MM.1S (cell line): Measurements from ENCODE around the gene NKIRAS1.

ENCODE experiments used
- DNase-seq: peaks from one replicate; pipeline ENCODE4 v3.0.0-alpha.2; 2015
- H2AFZ ChIP-seq: fragments of 300-600 bp; sonication (generic); 2 replicates; pipeline ENCODE4 v1.6.0; 2016; ENCODE audit warnings: antibody characterized with exemption, low read length
- H3F3A ChIP-seq: fragments of 300-600 bp; sonication (generic); 2 replicates; pipeline ENCODE4 v1.6.1; 2016; ENCODE audit warnings: mild to moderate bottlenecking, antibody characterized with exemption, low read length, moderate library complexity, mixed read lengths; ENCODE audit not compliant: insufficient read depth
- H3K27ac ChIP-seq: fragments of 300-600 bp; sonication (generic); 2 replicates; pipeline ENCODE4 v1.5.1; 2016; ENCODE audit warnings: mild to moderate bottlenecking, low read length
- H3K27me3 ChIP-seq: fragments of 300-600 bp; sonication (generic); replicated peaks from 2 replicates; pipeline ENCODE4 v1.6.0; 2016; ENCODE audit warnings: low read length; ENCODE audit not compliant: insufficient read depth
- H3K36me3 ChIP-seq: fragments of 300-600 bp; sonication (generic); replicated peaks from 2 replicates; pipeline ENCODE4 v1.6.1; 2016; ENCODE audit warnings: mild to moderate bottlenecking, low read length, mixed read lengths; ENCODE audit not compliant: insufficient read depth
- H3K4me1 ChIP-seq: fragments of 300-600 bp; sonication (generic); 2 replicates; pipeline ENCODE4 v1.6.1; 2016; ENCODE audit warnings: low read length, mixed read lengths
- H3K4me2 ChIP-seq: fragments of 300-600 bp; sonication (generic); 2 replicates; pipeline ENCODE4 v1.6.0; 2016; ENCODE audit warnings: low read depth, low read length
- H3K4me3 ChIP-seq: fragments of 300-600 bp; sonication (generic); 2 replicates; pipeline ENCODE4 v1.5.1; 2016; ENCODE audit warnings: low read length, mixed read lengths
- H3K79me2 ChIP-seq: fragments of 300-600 bp; sonication (generic); 2 replicates; pipeline ENCODE4 v1.6.1; 2016; ENCODE audit warnings: mixed run types, low read length, mixed read lengths
- H3K9ac ChIP-seq: fragments of 300-600 bp; sonication (generic); 2 replicates; pipeline ENCODE4 v1.6.1; 2016; ENCODE audit warnings: low read length, mixed read lengths
- H3K9me2 ChIP-seq: fragments of 300-600 bp; sonication (generic); replicated peaks from 2 replicates; pipeline ENCODE4 v1.6.1; 2016; ENCODE audit warnings: mild to moderate bottlenecking, low read length, mixed read lengths; ENCODE audit not compliant: insufficient read depth
- H3K9me3 ChIP-seq: fragments of 300-600 bp; sonication (generic); replicated peaks from 2 replicates; pipeline ENCODE4 v1.6.1; 2016; ENCODE audit warnings: mild to moderate bottlenecking, low read length, mixed read lengths; ENCODE audit not compliant: insufficient read depth
- H4K20me1 ChIP-seq: fragments of 300-600 bp; sonication (generic); 2 replicates; pipeline ENCODE4 v1.6.1; 2016; ENCODE audit warnings: mild to moderate bottlenecking, low read length, moderate library complexity, mixed read lengths; ENCODE audit not compliant: insufficient read depth
- EZH2 ChIP-seq: fragments of 300-600 bp; sonication (generic); optimal IDR thresholded peaks from 2 replicates; pipeline ENCODE3; 2017; ENCODE audit warnings: low read depth, mild to moderate bottlenecking, antibody characterized with exemption, low read length, mixed read lengths
- EZH2phosphoT487 ChIP-seq: fragments of 300-600 bp; sonication (generic); IDR thresholded peaks from 2 replicates; pipeline ENCODE4 v1.6.1; 2018; ENCODE audit warnings: antibody characterized with exemption, low read length
- TF ChIP-seq, protein P1 (sequence below): fragments of 300-600 bp; sonication (generic); IDR thresholded peaks from 2 replicates; pipeline ENCODE4 v1.5.1; 2016; ENCODE audit warnings: antibody characterized with exemption, low read length, mixed read lengths

The NKIRAS1 gene

DNA sequence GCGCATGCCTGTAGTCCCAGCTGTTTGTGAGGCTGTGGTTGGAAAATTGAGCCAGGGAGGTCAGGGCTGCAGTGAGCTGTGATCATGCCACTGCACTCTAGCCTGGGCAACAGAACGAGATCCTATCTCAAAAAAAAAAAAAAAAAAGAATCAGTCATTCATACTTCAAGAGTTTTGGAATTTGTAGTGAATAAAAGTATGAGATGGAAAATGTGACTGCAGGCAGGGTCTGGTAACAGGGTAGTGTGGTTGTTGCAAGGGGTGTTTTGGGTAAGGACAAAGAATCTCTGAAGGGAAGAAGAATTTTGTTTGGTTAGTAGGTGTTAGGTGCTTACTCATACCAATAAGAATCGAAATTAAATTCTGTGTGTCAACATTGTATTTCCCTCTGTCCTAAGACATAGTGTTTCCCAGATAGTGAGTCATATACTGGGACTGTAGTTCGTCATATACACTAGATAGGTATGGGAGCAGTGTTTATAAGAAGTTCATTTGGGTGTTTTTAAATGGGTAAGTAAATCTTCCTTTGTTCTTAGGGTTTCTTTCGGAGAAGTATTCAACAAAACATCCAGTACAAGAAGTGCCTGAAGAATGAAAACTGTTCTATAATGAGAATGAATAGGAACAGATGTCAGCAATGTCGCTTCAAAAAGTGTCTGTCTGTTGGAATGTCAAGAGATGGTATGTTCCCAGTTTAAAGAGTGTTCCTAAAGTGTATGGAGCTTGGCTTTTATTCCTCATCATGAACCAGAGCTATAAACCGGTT, 42.5 kb upstream of the NKIRAS1 start:
- no peak for TF ChIP-seq EZH2
- no peak for TF ChIP-seq EZH2phosphoT487
- TF ChIP-seq, protein P1, sequence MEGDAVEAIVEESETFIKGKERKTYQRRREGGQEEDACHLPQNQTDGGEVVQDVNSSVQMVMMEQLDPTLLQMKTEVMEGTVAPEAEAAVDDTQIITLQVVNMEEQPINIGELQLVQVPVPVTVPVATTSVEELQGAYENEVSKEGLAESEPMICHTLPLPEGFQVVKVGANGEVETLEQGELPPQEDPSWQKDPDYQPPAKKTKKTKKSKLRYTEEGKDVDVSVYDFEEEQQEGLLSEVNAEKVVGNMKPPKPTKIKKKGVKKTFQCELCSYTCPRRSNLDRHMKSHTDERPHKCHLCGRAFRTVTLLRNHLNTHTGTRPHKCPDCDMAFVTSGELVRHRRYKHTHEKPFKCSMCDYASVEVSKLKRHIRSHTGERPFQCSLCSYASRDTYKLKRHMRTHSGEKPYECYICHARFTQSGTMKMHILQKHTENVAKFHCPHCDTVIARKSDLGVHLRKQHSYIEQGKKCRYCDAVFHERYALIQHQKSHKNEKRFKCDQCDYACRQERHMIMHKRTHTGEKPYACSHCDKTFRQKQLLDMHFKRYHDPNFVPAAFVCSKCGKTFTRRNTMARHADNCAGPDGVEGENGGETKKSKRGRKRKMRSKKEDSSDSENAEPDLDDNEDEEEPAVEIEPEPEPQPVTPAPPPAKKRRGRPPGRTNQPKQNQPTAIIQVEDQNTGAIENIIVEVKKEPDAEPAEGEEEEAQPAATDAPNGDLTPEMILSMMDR: no peak
- Histone ChIP-seq H3K4me3 (no peak overlapping the region), H3K79me2 (peaks cover 24% of the 10 kb centered on the region), H4K20me1 (no peaks in the 10 kb centered on the region), H3K4me2 (no peak overlapping the region), H3K27ac (no peak overlapping the region), H3K4me1 (no peaks in the 10 kb centered on the region), H2AFZ (no peak overlapping the region), H3K9ac (no peak overlapping the region), H3F3A (no peaks in the 10 kb centered on the region), H3K9me3 (no peaks in the 10 kb centered on the region), H3K9me2 (no peaks in the 10 kb centered on the region), H3K36me3 (no peaks in the 10 kb centered on the region), H3K27me3 (no peaks in the 10 kb centered on the region)
- DNase-seq: no peak

DNA sequence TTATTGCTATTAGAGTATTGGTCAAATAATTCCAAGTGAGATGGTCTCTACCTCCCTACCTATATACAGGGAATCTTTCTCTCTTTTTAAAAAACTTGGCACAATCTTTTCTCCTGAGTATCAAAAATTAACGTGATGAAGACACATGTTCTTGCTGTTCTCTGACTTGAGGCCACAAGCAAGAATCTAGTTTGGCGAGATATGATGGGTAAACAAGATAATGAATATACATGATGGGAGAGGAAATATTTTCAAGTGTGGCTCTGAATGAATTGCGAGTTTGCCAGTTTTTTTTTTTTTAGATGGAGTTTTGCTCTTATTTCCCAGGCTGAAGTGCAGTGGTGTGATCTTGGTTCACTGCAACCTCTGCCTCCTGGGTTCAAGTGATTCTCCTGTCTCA, 39.9 kb upstream of the NKIRAS1 start:
- H3K4me3 ChIP-seq: no peak overlapping the region
- H3K4me2 ChIP-seq: no peak overlapping the region
- H3K9ac ChIP-seq: no peak overlapping the region
- no peak overlapping the region for H3K27ac ChIP-seq
- H3F3A ChIP-seq: no peaks in the 10 kb centered on the region
- no peaks in the 10 kb centered on the region for H3K27me3 ChIP-seq
- TF ChIP-seq EZH2phosphoT487: no peak
- TF ChIP-seq EZH2: no peak
- TF ChIP-seq, protein P1: no peak
- no peak for DNase-seq
- no peaks in the 10 kb centered on the region for H3K9me3 ChIP-seq
- no peaks in the 10 kb centered on the region for H3K36me3 ChIP-seq
- H3K79me2 ChIP-seq: peaks cover 50% of the 10 kb centered on the region
- no peaks in the 10 kb centered on the region for H4K20me1 ChIP-seq
- no peak overlapping the region for H2AFZ ChIP-seq
- no peaks in the 10 kb centered on the region for H3K4me1 ChIP-seq
- H3K9me2 ChIP-seq: no peaks in the 10 kb centered on the region

DNA sequence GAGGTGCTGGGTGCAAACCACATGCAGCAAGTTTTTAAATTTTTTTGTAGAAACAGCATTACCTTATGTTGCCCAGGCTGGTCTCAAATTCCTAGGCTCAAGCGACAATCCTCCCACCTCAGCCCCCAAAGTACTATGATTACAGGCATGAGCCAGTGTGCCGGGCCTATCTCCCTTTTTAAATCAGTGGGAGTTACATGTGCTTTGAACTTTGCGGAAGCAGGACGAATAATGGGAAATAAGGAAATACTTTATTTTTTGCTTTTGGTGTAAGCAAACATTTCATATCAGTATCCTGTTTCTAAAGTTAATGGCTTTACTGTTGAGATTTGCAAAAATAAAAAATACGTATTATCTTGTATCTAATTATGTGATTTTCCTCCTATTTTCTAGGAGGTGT, 37.4 kb upstream of the NKIRAS1 start:
- no peaks in the 10 kb centered on the region for H3K9me3 ChIP-seq
- H3K27ac ChIP-seq: no peak overlapping the region
- H3F3A ChIP-seq: peaks cover 11% of the 10 kb centered on the region; the same call in 1 of the 2 replicates
- no peak overlapping the region for H2AFZ ChIP-seq
- no peak for DNase-seq
- peaks cover 74% of the 10 kb centered on the region for H3K79me2 ChIP-seq
- H3K4me1 ChIP-seq: peaks cover 7% of the 10 kb centered on the region
- H3K36me3 ChIP-seq: no peaks in the 10 kb centered on the region
- H3K4me2 ChIP-seq: no peak overlapping the region
- no peaks in the 10 kb centered on the region for H3K9me2 ChIP-seq
- no peaks in the 10 kb centered on the region for H4K20me1 ChIP-seq
- no peak overlapping the region for H3K4me3 ChIP-seq
- H3K27me3 ChIP-seq: no peaks in the 10 kb centered on the region
- no peak overlapping the region for H3K9ac ChIP-seq
- TF ChIP-seq EZH2phosphoT487 (no peak), EZH2 (no peak)
- TF ChIP-seq, protein P1: no peak
